Measurements from ENCODE around the gene SUB1. TPM values are rescaled to one million over a fixed set of nuclear protein-coding genes. Genes with fewer than 3 reads are reported as not detected.
A peak's percentile ranks its signal among the peaks of the same experiment; 100 is the strongest.

The SUB1 gene
- total and polyA plus RNA-seq, 2 experiments from 2014 or later: 135 to 415 TPM

GRCh38 chr5:32587067-32587551 is 1.8 kb downstream of the SUB1 start:
- no peaks in the 10 kb centered on the region for H3K9me3 ChIP-seq (ENCODE audit: low read depth)
- DNase-seq (ENCODE audit: low read depth in 1 of 2, low spot score in 1 of 2): no peak
- H3K27me3 ChIP-seq: no peaks in the 10 kb centered on the region
- peaks cover 30% of the 10 kb centered on the region for H3K36me3 ChIP-seq
- H3K4me1 ChIP-seq (ENCODE audit: low read depth): peaks cover 10% of the 10 kb centered on the region
- TF ChIP-seq CTCF (IDR thresholded peaks at IDR 0.05; ENCODE audit: low read depth, low read length): no peak
- peak overlapping the region; percentile 97 for H3K4me3 ChIP-seq
- no peak overlapping the region for H3K27ac ChIP-seq

- H3K4me1 ChIP-seq (ENCODE audit: low read depth): peaks cover 10% of the 10 kb centered on the region
- H3K4me3 ChIP-seq: no peak overlapping the region
- DNase-seq (ENCODE audit: low read depth in 1 of 2, low spot score in 1 of 2): no peak
- no peaks in the 10 kb centered on the region for H3K9me3 ChIP-seq (ENCODE audit: low read depth)
- no peak for TF ChIP-seq CTCF (IDR thresholded peaks at IDR 0.05; ENCODE audit: low read depth, low read length)
- no peaks in the 10 kb centered on the region for H3K27me3 ChIP-seq
- H3K36me3 ChIP-seq: peaks cover 46% of the 10 kb centered on the region
- no peak overlapping the region for H3K27ac ChIP-seq
These were observed 4.1 kb downstream of the SUB1 start for GRCh38 chr5:32589416-32589815.

- H3K9me3 ChIP-seq (ENCODE audit: low read depth): no peaks in the 10 kb centered on the region
- H3K27me3 ChIP-seq: no peaks in the 10 kb centered on the region
- peak; percentile 64 for TF ChIP-seq CTCF (IDR thresholded peaks at IDR 0.05; ENCODE audit: low read depth, low read length)
- DNase-seq (ENCODE audit: low read depth in 1 of 2, low spot score in 1 of 2): peak; percentile 49 to 76
- peaks cover 7% of the 10 kb centered on the region for H3K4me1 ChIP-seq (ENCODE audit: low read depth)
- H3K27ac ChIP-seq: no peak overlapping the region
- H3K4me3 ChIP-seq: no peak overlapping the region
- H3K36me3 ChIP-seq: peaks cover 54% of the 10 kb centered on the region
These were observed 4.8 kb downstream of the SUB1 start for GRCh38 chr5:32589942-32590869.

DNA sequence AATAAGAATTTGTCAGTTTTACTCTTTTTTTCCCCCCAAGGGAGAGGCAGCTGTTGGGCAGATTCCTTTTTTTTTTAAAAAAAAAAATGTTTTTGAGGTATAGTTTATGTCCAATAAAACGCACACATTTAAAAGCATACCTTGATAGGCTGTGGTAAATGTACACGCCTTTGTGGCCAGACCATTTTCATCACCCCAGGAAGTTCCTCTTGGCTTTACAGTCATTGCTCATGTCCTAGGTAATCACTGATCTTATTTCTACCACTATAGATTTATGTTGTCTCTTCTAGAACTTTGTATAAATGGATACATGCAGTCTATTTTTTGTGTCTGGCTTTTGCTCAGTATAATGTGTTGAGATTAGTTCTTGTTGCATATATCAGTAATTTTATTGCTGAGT is 9.8 kb downstream of the SUB1 start:
- no peak for DNase-seq (ENCODE audit: low read depth in 1 of 2, low spot score in 1 of 2)
- H3K27me3 ChIP-seq: no peaks in the 10 kb centered on the region
- peaks cover 68% of the 10 kb centered on the region for H3K36me3 ChIP-seq
- no peak overlapping the region for H3K4me3 ChIP-seq
- H3K4me1 ChIP-seq (ENCODE audit: low read depth): no peaks in the 10 kb centered on the region
- H3K9me3 ChIP-seq (ENCODE audit: low read depth): no peaks in the 10 kb centered on the region
- H3K27ac ChIP-seq: no peak overlapping the region
- no peak for TF ChIP-seq CTCF (IDR thresholded peaks at IDR 0.05; ENCODE audit: low read depth, low read length)

DNA sequence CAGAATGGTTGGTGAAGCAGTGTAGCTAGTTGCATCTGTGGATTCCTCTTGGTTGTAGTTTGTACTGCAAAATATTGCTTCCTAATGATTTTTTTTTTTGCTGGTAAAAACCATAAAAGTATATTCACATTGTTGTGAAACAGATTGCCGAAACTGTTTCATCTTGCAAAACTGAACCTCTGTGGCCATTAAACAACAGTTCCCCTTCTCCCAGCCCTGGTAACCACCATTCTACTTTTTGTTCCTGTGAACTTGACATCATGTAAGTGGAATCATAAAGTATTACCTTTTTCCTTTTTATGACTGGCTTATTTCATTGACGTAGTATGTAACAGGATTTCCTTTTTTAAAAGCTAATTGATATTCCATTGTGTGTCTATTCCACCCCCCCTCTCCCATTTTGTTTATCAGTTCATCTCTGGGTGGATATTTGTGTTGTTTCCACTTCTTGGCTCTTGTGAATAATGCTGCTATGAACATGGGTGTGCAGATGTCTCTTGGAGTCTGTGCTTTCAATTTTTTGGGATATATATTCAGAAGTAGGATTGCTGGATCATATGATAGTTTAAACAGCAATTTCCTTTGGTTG is 11.8 kb downstream of the SUB1 start:
- Histone ChIP-seq H3K36me3 (peaks cover 76% of the 10 kb centered on the region), H3K27ac (no peak overlapping the region)
- no peak for TF ChIP-seq CTCF (IDR thresholded peaks at IDR 0.05; ENCODE audit: low read depth, low read length)

More for the DNA sequence above, 11.8 kb downstream of the SUB1 start:
- Histone ChIP-seq H3K9me3 (ENCODE audit: low read depth) (no peaks in the 10 kb centered on the region), H3K4me3 (no peak overlapping the region), H3K4me1 (ENCODE audit: low read depth) (no peaks in the 10 kb centered on the region), H3K27me3 (no peaks in the 10 kb centered on the region)
- no peak for DNase-seq (ENCODE audit: low read depth in 1 of 2, low spot score in 1 of 2)

Data from cardiac muscle cell (in vitro differentiated cells and primary cell).